GM23248 (cell line): ENCODE measurements around the gene FOXJ2.

Source experiments
- EZH2 ChIP-seq: fragments of 200-600 bp; sonication (generic); IDR thresholded peaks from 2 replicates; pipeline ENCODE4 v1.6.1; 2018; ENCODE audit warnings: antibody characterized with exemption, mild to moderate bottlenecking; ENCODE audit not compliant: insufficient read depth, poor library complexity, severe bottlenecking
- EZH2phosphoT487 ChIP-seq: fragments of 200-600 bp; sonication (generic); IDR thresholded peaks from 2 replicates; pipeline ENCODE4 v1.6.1; 2018; ENCODE audit warnings: antibody characterized with exemption, moderate library complexity, mild to moderate bottlenecking, low read depth; ENCODE audit not compliant: insufficient read depth

DNA sequence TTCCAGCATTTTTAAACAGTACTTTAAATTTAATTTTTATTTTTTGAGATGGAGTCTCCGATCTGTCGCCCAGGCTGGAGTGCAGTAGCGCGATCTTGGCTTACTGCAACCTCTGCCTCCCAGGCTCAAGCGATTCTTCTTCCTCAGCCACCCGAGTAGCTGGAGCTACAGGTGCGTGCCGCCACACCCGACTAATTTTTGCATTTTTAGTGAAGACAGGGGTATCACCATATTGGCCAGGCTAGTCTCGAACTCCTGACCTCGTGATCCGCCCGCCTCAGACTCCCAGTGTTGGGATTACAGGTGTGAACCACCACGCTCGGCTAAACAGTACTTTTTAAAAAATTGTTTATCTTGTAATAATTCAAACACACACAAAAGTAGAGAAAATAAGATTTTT is 4.2 kb upstream of the FOXJ2 start:
- TF ChIP-seq EZH2 (no peak), EZH2phosphoT487 (no peak)
